ENCODE data around the gene GLYR1.

GLYR1 gene

GRCh38 chr16:4788489-4788889, 58.6 kb downstream of the GLYR1 start:
- TF ChIP-seq GATA2 (IDR thresholded peaks at IDR 0.05; ENCODE audit: low read depth, low read length) (no peak), GATA3 (IDR thresholded peaks at IDR 0.05; ENCODE audit: low read depth, low read length) (no peak)

- no peak for TF ChIP-seq GATA2 (IDR thresholded peaks at IDR 0.05; ENCODE audit: low read depth, low read length)
- TF ChIP-seq GATA3 (IDR thresholded peaks at IDR 0.05; ENCODE audit: low read depth, low read length): no peak
These were observed 59.2 kb downstream of the GLYR1 start, which contains the start of gene SEPTIN12 for GRCh38 chr16:4787627-4788482. TSS of gene SEPTIN12 (minus strand) at chr16:4788345. CDS start at chr16:4787645, 700 bp downstream.

- TF ChIP-seq GATA2 (IDR thresholded peaks at IDR 0.05; ENCODE audit: low read depth, low read length) (no peak), GATA3 (IDR thresholded peaks at IDR 0.05; ENCODE audit: low read depth, low read length) (no peak)
These were observed 60.0 kb downstream of the GLYR1 start for GRCh38 chr16:4787068-4787467.

- no peak for TF ChIP-seq GATA2 (IDR thresholded peaks at IDR 0.05; ENCODE audit: low read depth, low read length)
- no peak for TF ChIP-seq GATA3 (IDR thresholded peaks at IDR 0.05; ENCODE audit: low read depth, low read length)
These were observed 61.2 kb downstream of the GLYR1 start for GRCh38 chr16:4785758-4786433.

GRCh38 chr16:4783951-4784336, 63.1 kb downstream of the GLYR1 start:
- TF ChIP-seq GATA3 (IDR thresholded peaks at IDR 0.05; ENCODE audit: low read depth, low read length): no peak
- no peak for TF ChIP-seq GATA2 (IDR thresholded peaks at IDR 0.05; ENCODE audit: low read depth, low read length)

GRCh38 chr16:4783251-4783950, 63.7 kb downstream of the GLYR1 start:
- TF ChIP-seq GATA2 (IDR thresholded peaks at IDR 0.05; ENCODE audit: low read depth, low read length): no peak
- TF ChIP-seq GATA3 (IDR thresholded peaks at IDR 0.05; ENCODE audit: low read depth, low read length): no peak

- no peak for TF ChIP-seq GATA3 (IDR thresholded peaks at IDR 0.05; ENCODE audit: low read depth, low read length)
- no peak for TF ChIP-seq GATA2 (IDR thresholded peaks at IDR 0.05; ENCODE audit: low read depth, low read length)
These were observed 66.9 kb downstream of the GLYR1 start for GRCh38 chr16:4780235-4780634.

GRCh38 chr16:4778050-4778392, 69.1 kb downstream of the GLYR1 start:
- TF ChIP-seq GATA2 (IDR thresholded peaks at IDR 0.05; ENCODE audit: low read depth, low read length) (no peak), GATA3 (IDR thresholded peaks at IDR 0.05; ENCODE audit: low read depth, low read length) (no peak)

GRCh38 chr16:4777339-4778049, 69.6 kb downstream of the GLYR1 start:
- TF ChIP-seq GATA2 (IDR thresholded peaks at IDR 0.05; ENCODE audit: low read depth, low read length) (no peak), GATA3 (IDR thresholded peaks at IDR 0.05; ENCODE audit: low read depth, low read length) (no peak)

GRCh38 chr16:4776141-4776705, 70.9 kb downstream of the GLYR1 start:
- no peak for TF ChIP-seq GATA3 (IDR thresholded peaks at IDR 0.05; ENCODE audit: low read depth, low read length)
- no peak for TF ChIP-seq GATA2 (IDR thresholded peaks at IDR 0.05; ENCODE audit: low read depth, low read length)

GRCh38 chr16:4775005-4775404, 72.1 kb downstream of the GLYR1 start:
- no peak for TF ChIP-seq GATA2 (IDR thresholded peaks at IDR 0.05; ENCODE audit: low read depth, low read length)
- no peak for TF ChIP-seq GATA3 (IDR thresholded peaks at IDR 0.05; ENCODE audit: low read depth, low read length)

- no peak for TF ChIP-seq GATA3 (IDR thresholded peaks at IDR 0.05; ENCODE audit: low read depth, low read length)
- TF ChIP-seq GATA2 (IDR thresholded peaks at IDR 0.05; ENCODE audit: low read depth, low read length): no peak
These were observed 74.7 kb downstream of the GLYR1 start for GRCh38 chr16:4772351-4772750.

GRCh38 chr16:4771646-4772045, 75.4 kb downstream of the GLYR1 start:
- no peak for TF ChIP-seq GATA3 (IDR thresholded peaks at IDR 0.05; ENCODE audit: low read depth, low read length)
- TF ChIP-seq GATA2 (IDR thresholded peaks at IDR 0.05; ENCODE audit: low read depth, low read length): peak; percentile 85

- TF ChIP-seq GATA3 (IDR thresholded peaks at IDR 0.05; ENCODE audit: low read depth, low read length) (no peak), GATA2 (IDR thresholded peaks at IDR 0.05; ENCODE audit: low read depth, low read length) (no peak)
These were observed 77.8 kb downstream of the GLYR1 start for GRCh38 chr16:4769306-4769638.

Data from SH-SY5Y (cell line).